Right lobe of liver (tissue), 6 donors: ENCODE data around the gene CLASP2. TPM values are rescaled to one million over a fixed set of nuclear protein-coding genes. Genes with fewer than 3 reads are reported as not detected.

Source experiments
- ATAC-seq, 4 donors: fragments of 200-7000 bp; cut with Tn5 transposase; one replicate each; pipeline ENCODE4 v1.9.1; 2020; ENCODE audit warnings: mild to moderate bottlenecking in 4 of 4, moderate library complexity in 4 of 4
- DNase-seq, 3 donors: peaks; one replicate each; pipeline ENCODE4 v3.0.0-alpha.2; 2020
- H3K27ac ChIP-seq, 3 donors: fragments of 200-600 bp; one replicate each; pipeline ENCODE4 v1.8.0; 2022
- H3K27me3 ChIP-seq, 2 donors: fragments of 200-600 bp; one replicate each; pipeline ENCODE4 v1.8.0; 2022
- H3K36me3 ChIP-seq, 4 donors: fragments of 200-600 bp; sonication (generic) in 1 of 4; one replicate each; pipeline versions ENCODE4 v1.5.1 to v1.8.0; 2017 to 2022; ENCODE audit warnings: control low read depth in 1 of 4
- H3K4me1 ChIP-seq, 4 donors: fragments of 200-600 bp; sonication (generic) in 1 of 4; one replicate each; pipeline versions ENCODE4 v1.5.1 to v1.8.0; 2017 to 2022; ENCODE audit warnings: control low read depth in 1 of 4
- H3K4me3 ChIP-seq, 3 donors: fragments of 200-600 bp; one replicate each; pipeline ENCODE4 v1.8.0; 2022
- H3K9me3 ChIP-seq, 4 donors: fragments of 200-600 bp; sonication (generic) in 1 of 4; one replicate each; pipeline versions ENCODE4 v1.5.1 to v1.8.0; 2017 to 2022; ENCODE audit warnings: control low read depth in 1 of 4
- CTCF ChIP-seq, 4 donors: fragments of 200-600 bp in 3 of 4; fragments of 450-650 bp in 1 of 4; IDR thresholded peaks; one replicate each; pipeline versions ENCODE4 v1.5.1 to v1.8.0; 2016 to 2022; ENCODE audit warnings: antibody characterized with exemption in 4 of 4, mild to moderate bottlenecking in 2 of 4
- POLR2A ChIP-seq: fragments of 450-650 bp; IDR thresholded peaks from one replicate; pipeline ENCODE4 v1.6.1; 2017; ENCODE audit warnings: antibody characterized with exemption, mild to moderate bottlenecking
- WGBS: methylation state at CpG from one replicate; pipeline ENCODE4 v1.1.6; 2018; ENCODE audit warnings: low coverage, low lambda C conversion rate; ENCODE audit not compliant: insufficient coverage; ENCODE audit errors: missing lambda C conversion rate; 5-methylcytosine and 5-hydroxymethylcytosine counted together
- intact Hi-C, 2 donors: fragments of 100-400 bp; cut with DNase I; formaldehyde crosslinking; loops; one replicate each; pipeline versions ENCODE4 v1.11.2 to v1.14.1; 2022
- total RNA-seq, 6 experiments: library from RNA; depleted of rRNA in 2 of 6; stranded (reverse); fragments of >200 nt in 2 of 6; fragmentation: NEBNext Ultra II Directional in 3 of 6; extraction: Animal tissue kit (Norgen Biotek cat#: 25700) in 3 of 6; gene quantifications; one replicate each; pipeline versions ENCODE4 v1.1.0 to v1.2.4, GENCODE V29; 2016 to 2023
- donor health status: DM: no; HTN: yes; CAD: no.
- donor health status: DM: no; HTN: no; CAD: no.
- donor health status: DM: no; HTN: no; CAD: no.
- donor health status: DM: no; HTN: yes; CAD: no.
- donor health status: DM: no; HTN: yes; CAD: no.

The CLASP2 gene
- total RNA-seq, 6 experiments from 2014 or later, result 15.0 to 19.2 (median 16.5) TPM

DNA sequence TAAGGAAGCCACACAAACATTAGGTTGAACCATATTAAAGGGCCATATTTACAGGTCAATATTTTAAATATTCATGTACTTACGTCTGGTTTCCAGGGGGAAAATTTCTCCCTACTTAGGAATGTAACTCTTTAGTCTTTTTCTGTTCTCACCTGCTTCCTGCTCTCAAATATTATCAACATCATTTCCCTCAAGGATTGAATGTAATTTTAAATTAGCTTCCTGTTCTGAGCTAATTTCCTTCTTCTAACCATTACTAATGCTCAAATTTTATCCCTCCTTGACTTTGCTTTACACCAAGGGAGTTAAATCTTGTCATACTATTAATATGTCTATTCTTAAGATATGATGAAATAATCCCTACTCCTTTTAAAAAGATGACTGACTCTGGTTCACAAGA, 174.5 kb downstream of the CLASP2 start:
- Histone ChIP-seq H3K27me3 (no peaks in the 10 kb centered on the region), H3K36me3 (peaks cover 0 to 7% (median 0%) of the 10 kb centered on the region in 4 donors), H3K27ac (no peak overlapping the region), H3K4me1 (no peaks in the 10 kb centered on the region), H3K9me3 (no peaks in the 10 kb centered on the region), H3K4me3 (no peak overlapping the region)
- intact Hi-C loops, result no loop called here
- TF ChIP-seq CTCF (IDR thresholded peaks at IDR 0.05) (no peak), POLR2A (no peak)
- DNase-seq (no peak), ATAC-seq (no peak)
- WGBS, result 80% methylated on average over 1 of the region's 1 CpG

DNA sequence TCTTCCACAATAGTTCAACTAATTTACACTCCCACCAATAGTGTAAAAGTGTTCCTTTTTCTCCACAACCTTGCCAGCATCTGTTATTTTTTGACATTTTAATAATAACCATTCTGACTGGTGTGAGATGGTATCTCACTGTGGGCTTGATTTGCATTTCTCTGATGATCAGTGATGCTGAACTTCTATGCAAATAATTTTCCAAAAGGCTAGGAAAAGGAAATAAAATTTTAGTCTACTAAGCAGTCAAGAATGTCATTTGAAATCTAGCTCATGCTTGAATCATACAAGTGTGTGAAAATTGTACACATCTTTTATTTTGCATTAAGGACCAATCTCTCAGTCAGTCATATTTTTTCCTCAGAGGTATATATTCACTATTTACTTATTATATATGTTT, 176.1 kb downstream of the CLASP2 start:
- intact Hi-C loops, result no loop called here
- Histone ChIP-seq H3K4me1 (no peaks in the 10 kb centered on the region), H3K4me3 (no peak overlapping the region), H3K27ac (no peak overlapping the region), H3K36me3 (peaks cover 0 to 7% (median 0%) of the 10 kb centered on the region in 4 donors), H3K9me3 (no peaks in the 10 kb centered on the region), H3K27me3 (no peaks in the 10 kb centered on the region)
- ATAC-seq (no peak), DNase-seq (no peak)
- TF ChIP-seq POLR2A, result no peak
- TF ChIP-seq CTCF (IDR thresholded peaks at IDR 0.05), result no peak

DNA sequence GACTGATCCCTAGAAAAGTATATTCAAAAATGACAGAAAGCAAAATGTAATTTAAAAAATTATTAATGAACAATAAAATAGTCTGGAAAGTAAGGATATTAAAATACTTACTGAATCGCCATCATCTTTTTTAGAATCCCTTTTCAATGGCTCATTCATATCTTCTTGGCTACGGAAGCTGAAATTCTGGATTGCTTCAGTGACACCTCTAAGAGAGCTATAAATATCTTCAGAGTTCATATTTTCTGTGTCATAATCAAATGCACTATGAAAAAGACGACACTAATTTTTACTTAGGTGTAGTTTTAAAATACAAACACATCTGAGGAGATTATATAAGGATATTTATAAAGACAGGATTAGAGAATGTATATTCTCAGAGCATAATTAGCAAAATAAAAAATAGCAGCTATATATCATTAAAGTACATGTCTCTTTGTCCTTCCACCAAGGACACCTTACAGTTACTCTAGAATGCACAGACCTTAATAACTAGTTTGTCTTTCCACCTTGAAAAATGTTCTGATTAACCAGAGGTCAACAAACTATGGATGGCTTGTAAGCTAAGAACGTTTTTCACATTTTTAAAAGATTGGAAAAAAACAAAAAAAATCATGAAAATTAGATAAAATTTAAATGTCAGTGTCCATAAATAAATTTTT, 179.2 kb downstream of the CLASP2 start:
- 83% methylated on average over 4 of the region's 4 CpGs for WGBS
- H3K36me3 ChIP-seq, result peaks cover 0 to 12% (median 2%) of the 10 kb centered on the region in 4 donors
- no peaks in the 10 kb centered on the region for H3K4me1 ChIP-seq

GRCh38 chr3:33537133-33537532, 180.9 kb downstream of the CLASP2 start:
- intact Hi-C loops, result no loop called here
- no peaks in the 10 kb centered on the region for H3K4me1 ChIP-seq
- no peak for TF ChIP-seq POLR2A
- TF ChIP-seq CTCF (IDR thresholded peaks at IDR 0.05), result no peak
- H3K36me3 ChIP-seq, result peaks cover 0 to 8% (median 3%) of the 10 kb centered on the region in 4 donors
- no peak overlapping the region for H3K4me3 ChIP-seq
- H3K27me3 ChIP-seq, result no peaks in the 10 kb centered on the region
- H3K9me3 ChIP-seq, result no peaks in the 10 kb centered on the region
- no peak for DNase-seq
- ATAC-seq, result no peak
- no peak overlapping the region for H3K27ac ChIP-seq

More for the DNA sequence above, 179.2 kb downstream of the CLASP2 start:
- Histone ChIP-seq H3K27ac (no peak overlapping the region), H3K4me3 (no peak overlapping the region), H3K27me3 (no peaks in the 10 kb centered on the region), H3K9me3 (no peaks in the 10 kb centered on the region)
- intact Hi-C loops, result no loop called here
- no peak for DNase-seq
- no peak for ATAC-seq
- TF ChIP-seq CTCF (IDR thresholded peaks at IDR 0.05), result no peak
- TF ChIP-seq POLR2A, result no peak

GRCh38 chr3:33526787-33527186, 191.3 kb downstream of the CLASP2 start:
- no peak overlapping the region for H3K27ac ChIP-seq

More at GRCh38 chr3:33526787-33527186, 191.3 kb downstream of the CLASP2 start:
- intact Hi-C loops, result no loop called here
- WGBS, result 85% methylated on average over 1 of the region's 1 CpG
- H3K4me3 ChIP-seq, result no peak overlapping the region
- H3K9me3 ChIP-seq, result peaks cover 0 to 2% (median 0%) of the 10 kb centered on the region in 4 donors
- H3K27me3 ChIP-seq, result no peaks in the 10 kb centered on the region
- no peak for TF ChIP-seq POLR2A
- TF ChIP-seq CTCF (IDR thresholded peaks at IDR 0.05), result no peak
- no peaks in the 10 kb centered on the region for H3K4me1 ChIP-seq
- ATAC-seq (no peak), DNase-seq (no peak)
- H3K36me3 ChIP-seq, result peaks cover 0 to 3% (median 0%) of the 10 kb centered on the region in 4 donors
